ENCODE measurements around the gene HSPG2.

DNA sequence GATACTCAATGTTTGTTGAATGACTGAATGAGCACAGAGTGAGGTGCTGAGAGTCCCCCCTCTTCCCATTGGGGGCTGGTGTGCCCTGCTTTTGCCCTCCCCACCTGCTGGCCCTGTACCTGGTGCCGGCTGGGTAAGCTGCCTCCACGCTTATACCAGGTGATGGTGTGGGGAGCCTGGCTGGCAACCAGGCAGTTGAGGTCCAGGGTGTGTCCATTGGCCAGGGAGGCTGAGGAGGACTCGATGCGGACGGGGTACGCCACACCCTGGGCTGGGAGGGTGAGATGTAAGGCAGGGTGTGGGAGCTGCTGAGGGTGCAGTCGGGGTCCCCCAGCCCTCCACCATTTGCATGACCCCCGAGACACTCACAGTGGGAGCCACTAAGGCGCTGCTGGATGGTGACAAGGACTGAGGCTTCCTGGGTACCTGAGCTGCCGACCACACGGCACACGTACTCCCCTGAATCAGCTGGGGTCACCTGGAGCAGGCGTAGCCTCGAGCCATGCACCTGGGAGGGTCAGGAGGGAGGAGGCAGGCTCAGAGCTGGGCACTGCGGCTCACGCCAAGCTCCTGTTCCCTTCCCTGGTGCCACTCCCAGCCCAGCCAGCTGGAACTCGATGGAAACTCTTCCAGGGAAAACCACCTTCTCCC, 88.5 kb downstream of the HSPG2 start:
- TF ChIP-seq, protein P1, sequence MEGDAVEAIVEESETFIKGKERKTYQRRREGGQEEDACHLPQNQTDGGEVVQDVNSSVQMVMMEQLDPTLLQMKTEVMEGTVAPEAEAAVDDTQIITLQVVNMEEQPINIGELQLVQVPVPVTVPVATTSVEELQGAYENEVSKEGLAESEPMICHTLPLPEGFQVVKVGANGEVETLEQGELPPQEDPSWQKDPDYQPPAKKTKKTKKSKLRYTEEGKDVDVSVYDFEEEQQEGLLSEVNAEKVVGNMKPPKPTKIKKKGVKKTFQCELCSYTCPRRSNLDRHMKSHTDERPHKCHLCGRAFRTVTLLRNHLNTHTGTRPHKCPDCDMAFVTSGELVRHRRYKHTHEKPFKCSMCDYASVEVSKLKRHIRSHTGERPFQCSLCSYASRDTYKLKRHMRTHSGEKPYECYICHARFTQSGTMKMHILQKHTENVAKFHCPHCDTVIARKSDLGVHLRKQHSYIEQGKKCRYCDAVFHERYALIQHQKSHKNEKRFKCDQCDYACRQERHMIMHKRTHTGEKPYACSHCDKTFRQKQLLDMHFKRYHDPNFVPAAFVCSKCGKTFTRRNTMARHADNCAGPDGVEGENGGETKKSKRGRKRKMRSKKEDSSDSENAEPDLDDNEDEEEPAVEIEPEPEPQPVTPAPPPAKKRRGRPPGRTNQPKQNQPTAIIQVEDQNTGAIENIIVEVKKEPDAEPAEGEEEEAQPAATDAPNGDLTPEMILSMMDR (IDR thresholded peaks at IDR 0.05 in 8 of 11, conservative IDR thresholded peaks at IDR 0.05 in 3 of 11): no peak
- TF ChIP-seq POLR2AphosphoS5 (IDR thresholded peaks at IDR 0.05): peak in 1 of 3 donors; percentile 9
- TF ChIP-seq POLR2A (IDR thresholded peaks at IDR 0.05): no peak

Measured in spleen (tissue), 7 donors.